ENCODE measurements around the gene HEATR9. TPM values are rescaled to one million over a fixed set of nuclear protein-coding genes. Genes with fewer than 3 reads are reported as not detected.

HEATR9 gene
- total RNA-seq, 1 donor from 2014 or later: not detected

DNA sequence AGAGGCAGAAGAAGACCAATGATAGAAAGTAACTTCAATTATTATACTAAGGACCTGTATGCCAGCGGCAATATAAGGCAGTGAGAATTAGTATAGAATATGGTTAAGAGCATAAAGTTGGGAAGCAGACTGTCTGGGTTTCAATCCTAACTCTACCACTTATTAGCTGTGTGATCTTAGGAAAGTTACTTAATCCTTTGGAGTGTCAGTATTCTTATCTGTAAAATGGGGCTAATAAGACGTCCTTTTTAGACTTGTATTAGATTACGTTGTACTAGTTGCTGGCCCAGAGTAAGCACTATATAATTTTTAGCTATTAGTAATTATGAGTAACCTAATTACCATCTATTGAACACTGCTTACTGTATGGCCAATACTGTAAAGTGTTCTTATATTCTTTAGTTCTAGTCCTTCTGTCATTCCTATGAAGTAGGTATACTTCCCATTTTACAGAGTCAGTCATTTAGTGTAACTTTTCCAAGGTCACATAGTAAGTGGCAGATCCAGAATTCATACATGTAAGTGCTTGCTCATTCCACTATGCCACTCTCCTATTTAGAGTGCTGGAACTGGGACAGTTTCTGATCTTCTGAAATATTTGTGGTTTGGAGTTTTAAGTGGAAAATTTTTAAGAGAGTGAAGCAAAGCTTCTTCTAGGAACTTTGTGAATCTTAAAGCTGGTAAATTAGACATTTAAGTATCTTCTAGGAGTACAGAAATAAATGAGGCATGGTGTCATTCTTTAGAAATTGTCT is 22.5 kb downstream of the HEATR9 start:
- H3K27me3 ChIP-seq: no peaks in the 10 kb centered on the region
- DNase-seq (ENCODE audit: extremely low spot score in 2 of 2): no peak
- no peaks in the 10 kb centered on the region for H3K4me1 ChIP-seq
- no peaks in the 10 kb centered on the region for H3K9me3 ChIP-seq
- no peak overlapping the region for H3K4me3 ChIP-seq
- intact Hi-C loops (cut with DNase I): no loop called here
- H3K27ac ChIP-seq: no peak overlapping the region
- peaks cover 0 to 66% of the 10 kb centered on the region in 2 donors for H3K36me3 ChIP-seq
- TF ChIP-seq, protein P1, sequence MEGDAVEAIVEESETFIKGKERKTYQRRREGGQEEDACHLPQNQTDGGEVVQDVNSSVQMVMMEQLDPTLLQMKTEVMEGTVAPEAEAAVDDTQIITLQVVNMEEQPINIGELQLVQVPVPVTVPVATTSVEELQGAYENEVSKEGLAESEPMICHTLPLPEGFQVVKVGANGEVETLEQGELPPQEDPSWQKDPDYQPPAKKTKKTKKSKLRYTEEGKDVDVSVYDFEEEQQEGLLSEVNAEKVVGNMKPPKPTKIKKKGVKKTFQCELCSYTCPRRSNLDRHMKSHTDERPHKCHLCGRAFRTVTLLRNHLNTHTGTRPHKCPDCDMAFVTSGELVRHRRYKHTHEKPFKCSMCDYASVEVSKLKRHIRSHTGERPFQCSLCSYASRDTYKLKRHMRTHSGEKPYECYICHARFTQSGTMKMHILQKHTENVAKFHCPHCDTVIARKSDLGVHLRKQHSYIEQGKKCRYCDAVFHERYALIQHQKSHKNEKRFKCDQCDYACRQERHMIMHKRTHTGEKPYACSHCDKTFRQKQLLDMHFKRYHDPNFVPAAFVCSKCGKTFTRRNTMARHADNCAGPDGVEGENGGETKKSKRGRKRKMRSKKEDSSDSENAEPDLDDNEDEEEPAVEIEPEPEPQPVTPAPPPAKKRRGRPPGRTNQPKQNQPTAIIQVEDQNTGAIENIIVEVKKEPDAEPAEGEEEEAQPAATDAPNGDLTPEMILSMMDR (IDR thresholded peaks at IDR 0.05): no peak
- TF ChIP-seq POLR2AphosphoS5 (IDR thresholded peaks at IDR 0.05; ENCODE audit: insufficient read depth in 1 of 2, low read depth in 1 of 2) (no peak), POLR2A (IDR thresholded peaks at IDR 0.05) (no peak)

DNA sequence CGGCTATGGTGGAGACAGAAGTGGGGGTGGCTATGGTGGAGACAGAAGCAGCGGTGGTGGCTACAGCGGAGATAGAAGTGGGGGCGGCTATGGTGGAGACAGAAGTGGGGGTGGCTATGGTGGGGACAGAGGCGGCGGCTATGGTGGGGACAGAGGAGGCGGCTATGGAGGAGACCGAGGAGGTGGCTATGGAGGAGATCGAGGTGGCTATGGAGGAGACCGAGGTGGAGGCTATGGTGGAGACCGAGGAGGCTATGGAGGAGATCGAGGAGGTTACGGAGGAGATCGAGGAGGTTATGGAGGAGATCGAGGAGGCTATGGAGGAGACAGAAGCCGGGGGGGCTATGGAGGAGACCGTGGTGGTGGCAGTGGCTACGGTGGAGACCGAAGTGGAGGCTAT is 24.1 kb downstream of the HEATR9 start:
- Histone ChIP-seq H3K4me3 (no peak overlapping the region), H3K36me3 (peaks cover 0 to 82% of the 10 kb centered on the region in 2 donors), H3K27me3 (no peaks in the 10 kb centered on the region), H3K4me1 (no peaks in the 10 kb centered on the region), H3K27ac (no peak overlapping the region), H3K9me3 (no peaks in the 10 kb centered on the region)
- TF ChIP-seq, protein P1 (IDR thresholded peaks at IDR 0.05): no peak
- no peak for TF ChIP-seq POLR2AphosphoS5 (IDR thresholded peaks at IDR 0.05; ENCODE audit: insufficient read depth in 1 of 2, low read depth in 1 of 2)
- no peak for TF ChIP-seq POLR2A (IDR thresholded peaks at IDR 0.05)
- DNase-seq (ENCODE audit: extremely low spot score in 2 of 2): no peak
- intact Hi-C loops (cut with DNase I): no loop called here

DNA sequence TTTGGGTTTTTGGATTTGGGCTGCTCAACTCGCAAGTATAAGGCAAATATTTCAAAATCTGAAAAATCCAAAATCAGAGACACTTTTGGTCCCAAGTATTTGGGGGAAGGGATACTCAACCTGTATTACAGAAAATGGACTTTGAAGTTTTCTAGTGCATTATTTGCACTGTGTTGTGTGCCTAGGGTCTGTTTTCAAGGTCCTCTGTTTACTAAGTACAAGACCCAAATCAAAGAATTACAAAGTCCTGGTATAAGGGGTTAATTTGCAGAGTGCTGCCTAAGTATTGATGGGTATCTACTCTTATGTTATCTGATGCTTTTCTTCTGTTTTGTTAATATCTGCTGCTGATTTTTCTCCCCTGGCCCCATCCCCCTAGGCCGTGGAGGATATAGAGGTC is 25.0 kb downstream of the HEATR9 start:
- Histone ChIP-seq H3K36me3 (peaks cover 0 to 91% of the 10 kb centered on the region in 2 donors), H3K4me3 (no peak overlapping the region), H3K27me3 (no peaks in the 10 kb centered on the region), H3K9me3 (no peaks in the 10 kb centered on the region), H3K27ac (no peak overlapping the region), H3K4me1 (no peaks in the 10 kb centered on the region)
- DNase-seq (ENCODE audit: extremely low spot score in 2 of 2): no peak
- TF ChIP-seq POLR2AphosphoS5 (IDR thresholded peaks at IDR 0.05; ENCODE audit: insufficient read depth in 1 of 2, low read depth in 1 of 2): no peak
- TF ChIP-seq, protein P1 (IDR thresholded peaks at IDR 0.05): no peak
- no peak for TF ChIP-seq POLR2A (IDR thresholded peaks at IDR 0.05)
- intact Hi-C loops (cut with DNase I): no loop called here

DNA sequence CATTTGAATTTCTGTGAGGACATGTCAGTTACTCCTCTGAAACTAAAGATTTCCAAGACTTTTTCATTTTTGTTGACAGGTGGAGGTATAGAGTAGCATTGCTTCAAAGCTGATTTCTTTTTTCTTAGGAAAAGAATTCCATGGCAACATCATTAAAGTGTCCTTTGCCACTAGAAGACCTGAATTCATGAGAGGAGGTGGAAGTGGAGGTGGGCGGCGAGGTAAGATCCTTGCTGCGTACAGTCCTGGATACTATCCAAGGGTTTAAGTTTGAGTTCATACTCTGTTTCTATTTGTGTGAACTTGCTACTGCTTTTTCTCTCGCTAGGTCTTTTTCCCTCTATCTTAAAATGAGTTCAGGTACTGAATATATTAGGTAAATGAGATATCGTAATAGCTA is 26.5 kb downstream of the HEATR9 start:
- Histone ChIP-seq H3K9me3 (no peaks in the 10 kb centered on the region), H3K4me3 (no peak overlapping the region), H3K4me1 (no peaks in the 10 kb centered on the region), H3K36me3 (peaks cover 0 to 98% of the 10 kb centered on the region in 2 donors), H3K27ac (no peak overlapping the region), H3K27me3 (no peaks in the 10 kb centered on the region)
- intact Hi-C loops (cut with DNase I): no loop called here
- no peak for DNase-seq (ENCODE audit: extremely low spot score in 2 of 2)
- TF ChIP-seq POLR2AphosphoS5 (IDR thresholded peaks at IDR 0.05; ENCODE audit: insufficient read depth in 1 of 2, low read depth in 1 of 2): no peak
- no peak for TF ChIP-seq POLR2A (IDR thresholded peaks at IDR 0.05)
- TF ChIP-seq, protein P1 (IDR thresholded peaks at IDR 0.05): no peak

DNA sequence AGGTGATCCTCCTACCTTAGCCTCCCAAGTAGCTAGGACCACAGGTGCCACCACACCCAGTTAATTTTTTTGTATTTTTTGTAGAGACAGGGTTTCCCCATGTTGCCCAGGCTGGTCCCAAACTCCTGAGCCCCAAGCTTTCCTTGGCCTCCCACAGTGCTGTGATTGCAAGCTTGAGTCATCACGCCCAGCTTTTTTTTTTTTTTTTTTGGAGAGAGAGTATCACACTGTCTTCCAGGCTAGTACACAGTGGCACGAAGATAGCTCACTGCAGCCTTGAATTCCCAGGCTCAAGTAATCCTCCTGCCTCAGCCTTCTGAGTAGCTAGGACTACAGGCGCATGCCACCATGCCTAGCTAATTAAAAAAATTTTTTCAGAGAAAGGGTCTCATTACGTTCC is 27.2 kb downstream of the HEATR9 start:
- Histone ChIP-seq H3K4me1 (no peaks in the 10 kb centered on the region), H3K9me3 (no peaks in the 10 kb centered on the region), H3K27ac (no peak overlapping the region), H3K4me3 (no peak overlapping the region), H3K36me3 (peaks cover under 1 to 98% of the 10 kb centered on the region in 2 donors), H3K27me3 (no peaks in the 10 kb centered on the region)
- TF ChIP-seq, protein P1 (IDR thresholded peaks at IDR 0.05): no peak
- TF ChIP-seq POLR2A (IDR thresholded peaks at IDR 0.05): no peak
- TF ChIP-seq POLR2AphosphoS5 (IDR thresholded peaks at IDR 0.05; ENCODE audit: insufficient read depth in 1 of 2, low read depth in 1 of 2): no peak
- intact Hi-C loops (cut with DNase I): no loop called here
- DNase-seq (ENCODE audit: extremely low spot score in 2 of 2): no peak
